ENCODE data around the gene ACVRL1.

The ACVRL1 gene

GRCh38 chr12:51913071-51914033, 6.0 kb downstream of the ACVRL1 start:
- TF ChIP-seq, protein P1, sequence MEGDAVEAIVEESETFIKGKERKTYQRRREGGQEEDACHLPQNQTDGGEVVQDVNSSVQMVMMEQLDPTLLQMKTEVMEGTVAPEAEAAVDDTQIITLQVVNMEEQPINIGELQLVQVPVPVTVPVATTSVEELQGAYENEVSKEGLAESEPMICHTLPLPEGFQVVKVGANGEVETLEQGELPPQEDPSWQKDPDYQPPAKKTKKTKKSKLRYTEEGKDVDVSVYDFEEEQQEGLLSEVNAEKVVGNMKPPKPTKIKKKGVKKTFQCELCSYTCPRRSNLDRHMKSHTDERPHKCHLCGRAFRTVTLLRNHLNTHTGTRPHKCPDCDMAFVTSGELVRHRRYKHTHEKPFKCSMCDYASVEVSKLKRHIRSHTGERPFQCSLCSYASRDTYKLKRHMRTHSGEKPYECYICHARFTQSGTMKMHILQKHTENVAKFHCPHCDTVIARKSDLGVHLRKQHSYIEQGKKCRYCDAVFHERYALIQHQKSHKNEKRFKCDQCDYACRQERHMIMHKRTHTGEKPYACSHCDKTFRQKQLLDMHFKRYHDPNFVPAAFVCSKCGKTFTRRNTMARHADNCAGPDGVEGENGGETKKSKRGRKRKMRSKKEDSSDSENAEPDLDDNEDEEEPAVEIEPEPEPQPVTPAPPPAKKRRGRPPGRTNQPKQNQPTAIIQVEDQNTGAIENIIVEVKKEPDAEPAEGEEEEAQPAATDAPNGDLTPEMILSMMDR (conservative IDR thresholded peaks at IDR 0.05; ENCODE audit: low read length): no peak
- no peak overlapping the region for H3K4me3 ChIP-seq (ENCODE audit: low read length)
- DNase-seq (ENCODE audit: low read depth): no peak

DNA sequence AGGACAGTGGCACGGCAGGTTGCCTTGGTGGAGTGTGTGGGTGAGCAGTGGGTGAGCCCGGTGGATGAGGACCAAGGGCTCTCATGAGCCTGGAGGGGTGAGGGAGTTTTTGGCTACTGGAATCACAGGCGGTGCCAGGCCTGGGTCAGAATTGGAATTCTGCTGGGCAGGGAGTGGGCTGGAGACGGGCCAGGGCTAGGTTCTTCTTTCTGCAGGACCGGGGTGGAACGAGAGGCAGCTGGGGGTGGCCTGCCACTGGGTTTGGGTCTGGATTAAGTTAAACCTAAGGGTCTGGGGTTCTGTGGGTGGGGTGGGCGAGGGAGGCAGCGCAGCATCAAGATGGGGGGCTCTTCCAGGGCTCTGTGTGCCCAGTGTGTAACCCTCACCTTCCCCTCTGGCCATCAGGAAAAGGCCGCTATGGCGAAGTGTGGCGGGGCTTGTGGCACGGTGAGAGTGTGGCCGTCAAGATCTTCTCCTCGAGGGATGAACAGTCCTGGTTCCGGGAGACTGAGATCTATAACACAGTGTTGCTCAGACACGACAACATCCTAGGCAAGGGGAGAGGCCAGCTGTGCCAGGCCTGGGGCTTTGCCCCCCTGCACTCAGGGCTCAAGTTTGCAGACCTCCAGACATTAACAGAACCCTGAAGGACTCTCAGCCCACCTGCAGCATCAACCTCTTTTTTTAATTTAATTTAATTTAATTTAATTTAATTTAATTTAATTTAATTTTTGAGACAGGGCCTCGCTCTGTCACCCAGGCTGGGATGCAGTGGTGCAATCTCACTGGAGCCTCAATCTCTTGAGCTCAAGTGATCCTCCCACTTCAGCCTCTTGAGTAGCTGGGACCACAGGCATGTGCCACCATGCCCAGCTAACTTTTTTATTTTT, 7.0 kb downstream of the ACVRL1 start:
- no peak overlapping the region for H3K4me3 ChIP-seq (ENCODE audit: low read length)
- TF ChIP-seq, protein P1 (conservative IDR thresholded peaks at IDR 0.05; ENCODE audit: low read length): no peak
- DNase-seq (ENCODE audit: low read depth): no peak

DNA sequence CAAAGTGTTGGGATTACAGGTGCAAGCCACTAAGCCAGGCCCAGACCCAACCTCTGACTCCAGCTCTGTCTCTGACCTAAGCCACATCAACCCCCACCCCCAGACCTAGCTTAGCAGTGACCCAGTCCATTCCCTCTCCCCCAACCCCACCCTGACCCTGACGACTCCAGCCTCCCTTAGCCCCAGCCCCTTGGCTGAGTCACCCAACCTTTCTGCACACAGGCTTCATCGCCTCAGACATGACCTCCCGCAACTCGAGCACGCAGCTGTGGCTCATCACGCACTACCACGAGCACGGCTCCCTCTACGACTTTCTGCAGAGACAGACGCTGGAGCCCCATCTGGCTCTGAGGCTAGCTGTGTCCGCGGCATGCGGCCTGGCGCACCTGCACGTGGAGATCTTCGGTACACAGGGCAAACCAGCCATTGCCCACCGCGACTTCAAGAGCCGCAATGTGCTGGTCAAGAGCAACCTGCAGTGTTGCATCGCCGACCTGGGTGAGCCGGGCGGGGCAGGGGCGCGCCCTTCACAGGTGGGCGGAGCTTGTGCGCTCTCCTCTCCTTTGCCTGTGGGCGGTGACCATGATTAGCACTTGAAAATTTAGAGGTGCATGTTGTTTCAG, 7.8 kb downstream of the ACVRL1 start:
- no peak for DNase-seq (ENCODE audit: low read depth)
- TF ChIP-seq, protein P1 (conservative IDR thresholded peaks at IDR 0.05; ENCODE audit: low read length): no peak
- no peak overlapping the region for H3K4me3 ChIP-seq (ENCODE audit: low read length)

DNA sequence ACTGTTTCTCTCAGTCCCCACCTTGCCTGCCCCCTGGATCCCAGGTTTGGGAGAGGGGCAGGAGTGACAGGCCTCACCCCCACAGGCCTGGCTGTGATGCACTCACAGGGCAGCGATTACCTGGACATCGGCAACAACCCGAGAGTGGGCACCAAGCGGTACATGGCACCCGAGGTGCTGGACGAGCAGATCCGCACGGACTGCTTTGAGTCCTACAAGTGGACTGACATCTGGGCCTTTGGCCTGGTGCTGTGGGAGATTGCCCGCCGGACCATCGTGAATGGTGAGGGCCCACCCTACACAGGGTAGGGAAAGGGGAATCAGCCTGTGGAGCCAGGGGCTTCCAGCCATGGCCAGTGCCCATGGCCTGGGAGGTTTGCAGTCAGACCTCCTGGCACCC, 8.6 kb downstream of the ACVRL1 start:
- no peak for DNase-seq (ENCODE audit: low read depth)
- TF ChIP-seq, protein P1 (conservative IDR thresholded peaks at IDR 0.05; ENCODE audit: low read length): no peak
- H3K4me3 ChIP-seq (ENCODE audit: low read length): no peak overlapping the region

- no peak overlapping the region for H3K4me3 ChIP-seq (ENCODE audit: low read length)
- no peak for DNase-seq (ENCODE audit: low read depth)
- TF ChIP-seq, protein P1 (conservative IDR thresholded peaks at IDR 0.05; ENCODE audit: low read length): no peak
Measured at GRCh38 chr12:51917041-51917590, 9.8 kb downstream of the ACVRL1 start.

GRCh38 chr12:51917746-51918453, 10.6 kb downstream of the ACVRL1 start:
- no peak for DNase-seq (ENCODE audit: low read depth)
- no peak overlapping the region for H3K4me3 ChIP-seq (ENCODE audit: low read length)
- TF ChIP-seq, protein P1 (conservative IDR thresholded peaks at IDR 0.05; ENCODE audit: low read length): no peak
